GM12892 (cell line): Measurements from ENCODE around the gene RBFOX2.

ENCODE experiments used
- POLR2A ChIP-seq: IDR thresholded peaks from 2 replicates; pipeline ENCODE4 v1.6.1; 2011; ENCODE audit warnings: low read depth, low read length, control low read depth
- POLR2AphosphoS5 ChIP-seq: IDR thresholded peaks from 2 replicates; pipeline ENCODE4 v1.6.1; 2011; ENCODE audit warnings: low read depth, low read length, control low read depth
- TAF1 ChIP-seq: IDR thresholded peaks from 2 replicates; pipeline ENCODE4 v1.6.1; 2011; ENCODE audit warnings: low read depth, mild to moderate bottlenecking, control low read depth, low read length, borderline replicate concordance

DNA sequence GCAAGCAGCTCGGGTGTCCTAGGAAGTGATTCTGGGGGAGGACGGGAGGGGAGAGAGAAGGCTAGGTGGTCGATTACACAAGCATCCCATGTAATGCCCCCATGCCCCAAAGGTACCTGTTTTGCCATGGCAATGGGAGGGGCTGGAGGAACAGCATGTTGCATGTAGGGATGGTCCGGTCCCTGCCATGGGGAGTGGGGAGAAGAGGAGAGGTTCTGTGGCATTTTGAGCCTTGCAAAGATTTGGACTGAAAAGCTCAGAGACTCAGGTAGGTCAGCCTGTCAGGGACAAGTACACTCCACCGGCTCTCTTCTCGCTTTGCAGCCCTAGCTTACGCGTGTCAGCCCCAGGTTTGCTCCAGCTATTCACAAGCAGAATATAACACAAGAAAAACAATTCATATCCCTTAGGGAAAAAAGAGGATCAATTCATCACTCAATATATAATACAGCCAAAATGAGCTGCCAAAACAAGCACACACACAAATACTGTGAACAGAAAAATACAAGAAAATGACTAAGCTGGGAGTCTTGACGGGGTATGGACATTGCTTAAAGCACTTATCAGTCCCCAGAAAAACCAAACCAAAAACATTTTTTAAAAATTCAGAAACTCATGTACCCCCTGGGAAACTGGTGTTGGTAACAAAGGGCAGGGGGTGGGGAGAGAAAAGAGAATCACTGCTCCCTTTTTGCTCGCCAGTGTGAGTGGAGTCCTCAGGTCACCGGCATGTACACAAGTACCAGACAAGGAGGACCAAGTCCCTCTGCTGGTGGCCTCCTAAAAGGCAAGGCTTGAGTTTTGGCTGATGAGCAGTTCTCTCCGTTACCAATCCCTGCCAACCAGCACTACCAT is 289.3 kb downstream of the RBFOX2 start:
- TF ChIP-seq POLR2AphosphoS5, result no peak
- no peak for TF ChIP-seq POLR2A
- TF ChIP-seq TAF1, result no peak
